HG03060 (cell line): ENCODE measurements around the gene POLD3.
"Not testable (repeated sequence)": the region's sequence is repeated elsewhere in the genome, so short reads cannot be mapped to it uniquely, and the experiment has no call there.

ENCODE experiments used
- ATAC-seq: cut with Tn5 transposase; IDR thresholded peaks from one replicate; pipeline ENCODE4 v1.9.1; 2021; ENCODE audit warnings: low read depth, moderate number of reproducible peaks; ENCODE audit not compliant: unreplicated experiment

The POLD3 gene

GRCh38 chr11:74581954-74582547, 10.3 kb upstream of the POLD3 start:
- ATAC-seq = no peak

- ATAC-seq = no peak
These were observed 9.3 kb upstream of the POLD3 start for GRCh38 chr11:74583024-74583624.

- ATAC-seq = not testable (repeated sequence)
These were observed 1.9 kb upstream of the POLD3 start for GRCh38 chr11:74590492-74590891.

GRCh38 chr11:74592063-74592440, 330 bp upstream of the POLD3 start:
- ATAC-seq = no peak

- ATAC-seq = no peak
These were observed 1.1 kb downstream of the POLD3 start for GRCh38 chr11:74593463-74593862.

- no peak for ATAC-seq
These were observed 10.5 kb downstream of the POLD3 start for GRCh38 chr11:74602637-74603556.

GRCh38 chr11:74603845-74604244, 11.5 kb downstream of the POLD3 start:
- no peak for ATAC-seq

- ATAC-seq = no peak
These were observed 11.9 kb downstream of the POLD3 start for GRCh38 chr11:74604311-74604710.

- ATAC-seq = no peak
These were observed 13.0 kb downstream of the POLD3 start for GRCh38 chr11:74605403-74605802.

GRCh38 chr11:74608431-74608830, 16.0 kb downstream of the POLD3 start:
- ATAC-seq = no peak

- ATAC-seq = no peak
These were observed 19.0 kb downstream of the POLD3 start for GRCh38 chr11:74611369-74611861.

- ATAC-seq = no peak
These were observed 20.5 kb downstream of the POLD3 start for GRCh38 chr11:74612877-74613276.

- ATAC-seq = no peak
These were observed 22.9 kb downstream of the POLD3 start for GRCh38 chr11:74615311-74615710.

- ATAC-seq = no peak
These were observed 23.6 kb downstream of the POLD3 start for GRCh38 chr11:74615988-74616387.

- no peak for ATAC-seq
These were observed 28.1 kb downstream of the POLD3 start for GRCh38 chr11:74620531-74620930.

- no peak for ATAC-seq
These were observed 33.7 kb downstream of the POLD3 start for GRCh38 chr11:74626130-74626529.

- ATAC-seq = no peak
These were observed 34.2 kb downstream of the POLD3 start for GRCh38 chr11:74626604-74627003.

GRCh38 chr11:74627381-74627780, 35.0 kb downstream of the POLD3 start:
- no peak for ATAC-seq

- no peak for ATAC-seq
These were observed 37.7 kb downstream of the POLD3 start for GRCh38 chr11:74630043-74630442.

- ATAC-seq = no peak
These were observed 41.3 kb downstream of the POLD3 start for GRCh38 chr11:74633406-74634393.
